Activated T-helper 17 cell treated with anti-CD3 and anti-CD28 coated beads, Interleukin-2, amount 50 U/mL, for 72 hours (primary cell): ENCODE data around the gene ATL1. TPM values are rescaled to one million over a fixed set of nuclear protein-coding genes. Genes with fewer than 3 reads are reported as not detected.
"Not testable (repeated sequence)": the region's sequence is repeated elsewhere in the genome, so short reads cannot be mapped to it uniquely, and the experiment has no call there.

Experiments used
- ATAC-seq: fragments of 150-1000 bp; cut with Tn5 transposase; replicated peaks from 2 replicates; pipeline ENCODE4 v1.10.0; 2021; ENCODE audit warnings: mild to moderate bottlenecking, moderate library complexity
- H3K27ac Mint-ChIP-seq: one replicate; pipeline ENCODE4 v1.8.0; 2022; ENCODE audit warnings: mixed read lengths
- H3K27me3 Mint-ChIP-seq: one replicate; pipeline ENCODE4 v1.8.0; 2022; ENCODE audit warnings: mixed read lengths
- H3K36me3 Mint-ChIP-seq: one replicate; pipeline ENCODE4 v1.8.0; 2022; ENCODE audit warnings: low read depth, mild to moderate bottlenecking, mixed read lengths
- H3K4me1 Mint-ChIP-seq: one replicate; pipeline ENCODE4 v1.8.0; 2022; ENCODE audit warnings: mixed read lengths
- H3K4me3 Mint-ChIP-seq: one replicate; pipeline ENCODE4 v1.8.0; 2022; ENCODE audit warnings: mild to moderate bottlenecking, mixed read lengths
- H3K9me3 Mint-ChIP-seq: one replicate; pipeline ENCODE4 v1.8.0; 2022; ENCODE audit warnings: mixed read lengths
- total RNA-seq, 2 donors: library from RNA; stranded (reverse); gene quantifications; one replicate each; pipeline ENCODE4 v1.2.3, GENCODE V29; 2022

The ATL1 gene
- total RNA-seq, 2 donors from 2014 or later, result 1.4 to 1.8 TPM

DNA sequence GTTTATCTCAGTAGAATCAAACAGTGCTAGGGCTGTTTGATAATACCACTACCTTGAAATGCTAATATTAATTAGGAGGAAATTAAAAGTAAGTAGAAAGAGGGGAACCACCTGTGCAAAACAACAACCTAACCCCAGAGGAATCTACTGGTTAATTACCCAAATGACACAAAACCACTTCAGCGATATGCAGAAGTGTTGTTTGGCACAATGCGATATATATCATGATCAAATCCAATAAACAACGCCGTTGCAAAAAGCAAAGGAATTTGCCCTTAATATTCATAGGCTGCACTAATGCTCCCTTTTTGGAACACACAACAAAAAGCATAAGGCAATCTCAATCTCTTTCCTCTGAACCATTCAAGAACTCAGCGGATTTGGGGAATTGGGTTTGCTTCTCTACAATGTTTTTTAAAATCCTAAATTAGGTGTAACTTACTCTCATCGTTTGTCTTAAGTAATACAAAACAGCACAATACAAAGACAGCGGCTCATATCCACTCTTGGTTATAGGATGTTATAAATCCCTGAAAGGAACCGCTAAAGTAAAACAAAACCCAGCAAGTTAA is 29.1 kb upstream of the ATL1 start:
- no peak for ATAC-seq
- Mint-ChIP-seq H3K36me3 (peaks cover 6% of the 10 kb centered on the region), H3K4me3 (peak overlapping the region; percentile 88), H3K27ac (peak overlapping the region; percentile 90), H3K27me3 (no peaks in the 10 kb centered on the region), H3K4me1 (peaks cover 37% of the 10 kb centered on the region), H3K9me3 (no peaks in the 10 kb centered on the region)

GRCh38 chr14:50531595-50532501 is 28.1 kb upstream of the ATL1 start:
- H3K4me1 Mint-ChIP-seq, result peaks cover 30% of the 10 kb centered on the region
- H3K27me3 Mint-ChIP-seq, result no peaks in the 10 kb centered on the region
- peak; percentile 34 for ATAC-seq
- H3K36me3 Mint-ChIP-seq, result peaks cover 6% of the 10 kb centered on the region
- H3K4me3 Mint-ChIP-seq, result peak overlapping the region; percentile 88
- no peaks in the 10 kb centered on the region for H3K9me3 Mint-ChIP-seq
- peak overlapping the region; percentile 90 for H3K27ac Mint-ChIP-seq

- peak; percentile 97 for ATAC-seq
- H3K4me1 Mint-ChIP-seq, result peaks cover 30% of the 10 kb centered on the region
- H3K36me3 Mint-ChIP-seq, result peaks cover 6% of the 10 kb centered on the region
- H3K27me3 Mint-ChIP-seq, result no peaks in the 10 kb centered on the region
- no peaks in the 10 kb centered on the region for H3K9me3 Mint-ChIP-seq
- H3K4me3 Mint-ChIP-seq, result peak within 1 kb of the TSS; percentile 88
- H3K27ac Mint-ChIP-seq, result peak within 1 kb of the TSS; percentile 90
Observed at GRCh38 chr14:50532502-50533240, 27.3 kb upstream of the ATL1 start, which contains the start of gene MAP4K5. TSS of gene MAP4K5 (minus strand) at chr14:50532569. CDS start at chr14:50532049, 520 bp downstream.

DNA sequence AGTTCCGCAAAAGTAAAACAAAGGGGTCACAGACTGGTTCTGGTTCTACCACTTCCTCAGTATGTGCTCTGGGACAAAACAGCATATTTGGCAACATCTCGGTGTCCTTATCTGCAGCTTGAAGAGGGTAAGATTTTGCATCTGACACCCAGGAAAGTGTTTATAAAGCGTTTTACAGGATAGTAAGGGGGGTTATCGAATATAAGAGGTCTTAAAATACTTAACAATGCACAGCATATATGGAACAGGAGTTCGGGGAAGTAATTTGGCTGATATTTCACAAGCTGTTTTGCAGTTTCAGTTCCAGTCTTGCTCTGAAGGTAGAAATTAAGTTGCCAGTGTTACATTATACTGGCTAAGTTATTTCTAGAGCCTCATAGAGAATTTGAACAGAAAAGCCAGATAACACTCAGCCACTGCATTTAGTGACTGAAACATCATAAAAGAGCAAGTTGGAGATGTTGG is 26.7 kb upstream of the ATL1 start:
- H3K4me3 Mint-ChIP-seq, result peak overlapping the region; percentile 88
- peaks cover under 1% of the 10 kb centered on the region for H3K36me3 Mint-ChIP-seq
- H3K9me3 Mint-ChIP-seq, result no peaks in the 10 kb centered on the region
- peak overlapping the region; percentile 72 for H3K27ac Mint-ChIP-seq
- ATAC-seq, result no peak
- H3K27me3 Mint-ChIP-seq, result no peaks in the 10 kb centered on the region
- peaks cover 30% of the 10 kb centered on the region for H3K4me1 Mint-ChIP-seq

DNA sequence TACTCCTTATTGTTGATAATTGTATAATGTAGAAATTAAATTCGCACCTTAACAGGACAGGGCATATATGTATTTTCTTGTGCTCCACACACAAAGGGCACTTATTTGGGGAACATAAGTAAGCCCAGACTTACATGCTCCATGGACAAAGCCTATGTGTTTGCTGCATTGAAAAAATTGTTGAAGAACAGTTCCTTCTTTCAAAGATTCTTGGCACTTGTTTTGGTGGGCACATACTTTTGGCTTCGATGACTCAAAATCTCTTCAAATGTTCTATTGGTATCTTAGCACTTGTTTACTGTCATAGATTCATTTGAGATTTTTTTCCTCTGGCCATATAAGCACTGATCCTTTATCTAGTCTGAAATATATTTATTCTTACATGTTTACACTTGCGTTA is 26.1 kb upstream of the ATL1 start:
- Mint-ChIP-seq H3K4me3 (no peak overlapping the region), H3K4me1 (peaks cover 30% of the 10 kb centered on the region), H3K27me3 (no peaks in the 10 kb centered on the region), H3K9me3 (no peaks in the 10 kb centered on the region), H3K36me3 (no peaks in the 10 kb centered on the region), H3K27ac (no peak overlapping the region)
- no peak for ATAC-seq

DNA sequence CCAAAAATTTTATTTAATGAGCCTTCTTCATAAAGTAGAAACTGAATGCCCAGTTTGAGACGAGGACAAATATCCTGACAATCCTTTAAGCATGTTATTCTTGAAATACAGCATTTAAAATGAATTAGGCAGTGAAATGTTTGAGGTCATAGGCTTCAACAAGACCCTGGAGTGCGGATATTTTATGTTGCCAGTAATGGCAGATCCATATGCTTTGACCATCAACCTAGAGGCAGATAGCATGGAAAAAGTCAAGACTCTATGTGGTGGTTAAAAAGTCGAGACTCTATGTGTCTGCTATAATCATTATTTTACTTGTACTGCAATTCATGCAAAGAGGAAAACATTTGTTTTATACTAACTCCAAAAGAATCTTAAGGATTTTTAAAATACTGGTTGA is 25.5 kb upstream of the ATL1 start:
- no peak for ATAC-seq
- Mint-ChIP-seq H3K27ac (no peak overlapping the region), H3K4me3 (no peak overlapping the region), H3K27me3 (no peaks in the 10 kb centered on the region), H3K9me3 (no peaks in the 10 kb centered on the region), H3K4me1 (peaks cover 26% of the 10 kb centered on the region), H3K36me3 (no peaks in the 10 kb centered on the region)

GRCh38 chr14:50534997-50535396 is 24.9 kb upstream of the ATL1 start:
- H3K9me3 Mint-ChIP-seq, result no peaks in the 10 kb centered on the region
- no peak for ATAC-seq
- no peak overlapping the region for H3K27ac Mint-ChIP-seq
- no peaks in the 10 kb centered on the region for H3K36me3 Mint-ChIP-seq
- H3K4me3 Mint-ChIP-seq, result no peak overlapping the region
- H3K27me3 Mint-ChIP-seq, result no peaks in the 10 kb centered on the region
- peaks cover 20% of the 10 kb centered on the region for H3K4me1 Mint-ChIP-seq

GRCh38 chr14:50538034-50538433 is 21.9 kb upstream of the ATL1 start:
- H3K4me3 Mint-ChIP-seq, H3K9me3 Mint-ChIP-seq, ATAC-seq, H3K27me3 Mint-ChIP-seq, H3K27ac Mint-ChIP-seq, H3K36me3 Mint-ChIP-seq: not testable (repeated sequence)
- peaks cover 12% of the 10 kb centered on the region for H3K4me1 Mint-ChIP-seq

- H3K9me3 Mint-ChIP-seq, result no peaks in the 10 kb centered on the region
- no peaks in the 10 kb centered on the region for H3K27me3 Mint-ChIP-seq
Observed at GRCh38 chr14:50539051-50539450, 20.9 kb upstream of the ATL1 start.

DNA sequence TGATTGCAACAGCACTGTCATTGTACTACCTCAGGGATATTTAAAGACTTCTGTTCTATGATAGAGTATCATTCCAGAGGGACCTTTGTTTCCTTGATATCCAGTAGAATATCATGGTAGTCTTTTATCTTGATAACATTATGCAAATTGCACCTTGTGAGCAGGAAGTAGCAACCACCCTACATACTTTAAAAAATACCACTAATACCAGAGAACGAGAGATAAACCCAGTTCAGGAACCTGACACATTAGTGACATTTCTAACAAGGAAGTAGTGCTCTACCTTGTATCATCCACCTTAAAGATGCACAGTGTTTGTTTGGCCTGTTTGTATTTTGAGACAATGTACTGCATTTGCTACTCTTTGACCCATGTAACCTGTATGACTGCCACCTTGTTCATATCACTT is 18.8 kb upstream of the ATL1 start:
- Mint-ChIP-seq H3K4me3 (no peak overlapping the region), H3K27ac (no peak overlapping the region), H3K4me1 (peaks cover 10% of the 10 kb centered on the region), H3K9me3 (no peaks in the 10 kb centered on the region), H3K27me3 (peaks cover 4% of the 10 kb centered on the region), H3K36me3 (no peaks in the 10 kb centered on the region)
- ATAC-seq, result peak; percentile 25

More at GRCh38 chr14:50539051-50539450, 20.9 kb upstream of the ATL1 start:
- Mint-ChIP-seq H3K36me3 (no peaks in the 10 kb centered on the region), H3K4me3 (no peak overlapping the region), H3K27ac (no peak overlapping the region), H3K4me1 (peaks cover 10% of the 10 kb centered on the region)
- ATAC-seq, result no peak

DNA sequence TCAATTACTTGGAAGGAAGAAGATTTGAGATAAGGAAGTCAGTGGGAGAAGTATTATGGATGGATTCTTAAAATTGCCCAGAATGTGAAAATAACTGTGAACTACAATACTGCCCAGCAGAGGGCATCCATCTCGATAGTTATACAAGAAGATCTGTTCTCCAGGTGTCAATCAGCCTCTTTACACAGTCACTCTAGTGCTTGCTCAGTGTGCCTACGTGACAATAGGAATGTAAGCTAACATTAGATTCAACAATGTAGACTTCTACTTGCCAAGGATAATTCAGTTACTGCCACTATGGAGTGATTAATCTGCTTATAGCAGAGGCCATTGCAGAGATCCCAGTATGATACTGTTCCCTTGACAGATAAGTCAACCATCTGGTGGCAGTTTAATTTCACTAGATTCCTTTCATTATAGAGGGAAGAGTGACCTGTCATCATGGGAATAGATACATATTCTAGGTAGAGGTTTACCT is 17.0 kb upstream of the ATL1 start:
- Mint-ChIP-seq H3K36me3 (no peaks in the 10 kb centered on the region), H3K9me3 (no peaks in the 10 kb centered on the region), H3K27ac (peak overlapping the region; percentile 49), H3K27me3 (peaks cover 4% of the 10 kb centered on the region), H3K4me3 (peak overlapping the region; percentile 22), H3K4me1 (peaks cover 10% of the 10 kb centered on the region)
- ATAC-seq, result peak; percentile 93

DNA sequence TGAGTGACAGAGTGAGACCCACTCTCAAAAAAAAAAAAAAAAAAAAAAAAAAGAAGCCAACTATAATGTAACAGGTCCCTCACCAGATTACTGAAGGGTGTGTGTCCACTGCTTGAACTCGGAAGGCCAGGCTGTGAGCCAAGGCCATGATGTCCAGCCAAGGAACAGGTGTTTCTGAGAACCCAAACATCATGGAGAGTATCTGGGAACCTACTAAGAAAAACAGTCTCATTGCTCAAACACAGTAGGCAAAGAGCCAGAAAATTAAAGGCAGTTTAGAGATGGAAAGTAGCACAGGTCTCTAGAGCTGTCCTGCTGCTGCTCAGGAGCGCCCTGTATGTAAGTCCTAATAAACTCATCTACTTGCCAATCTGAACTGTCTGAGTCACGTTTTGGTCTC is 15.0 kb upstream of the ATL1 start:
- H3K27me3 Mint-ChIP-seq, result peaks cover 4% of the 10 kb centered on the region
- H3K27ac Mint-ChIP-seq, result peak overlapping the region; percentile 26
- H3K9me3 Mint-ChIP-seq, result no peaks in the 10 kb centered on the region
- ATAC-seq, result no peak
- H3K4me1 Mint-ChIP-seq, result peaks cover 10% of the 10 kb centered on the region
- H3K4me3 Mint-ChIP-seq, result no peak overlapping the region
- H3K36me3 Mint-ChIP-seq, result no peaks in the 10 kb centered on the region

DNA sequence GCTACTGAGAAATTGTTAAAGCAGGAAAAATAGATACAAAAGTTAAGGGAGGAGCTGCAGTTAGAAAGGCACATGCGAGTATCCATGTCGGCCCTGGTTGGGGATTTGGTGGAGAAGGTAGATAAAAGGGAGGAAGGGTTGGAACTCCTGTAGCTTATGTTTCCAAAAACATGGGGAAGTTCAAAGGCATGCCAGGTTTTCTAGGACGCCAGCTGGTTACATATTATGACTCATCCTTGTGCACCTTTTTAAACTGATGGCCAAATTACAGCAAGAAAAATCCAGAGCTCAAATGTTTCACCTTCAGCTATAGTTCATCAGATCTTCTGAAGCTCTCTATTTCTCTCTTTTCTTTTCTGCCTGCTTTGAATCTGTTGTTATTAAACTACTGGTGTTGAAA is 14.3 kb upstream of the ATL1 start:
- Mint-ChIP-seq H3K4me1 (peaks cover 10% of the 10 kb centered on the region), H3K36me3 (no peaks in the 10 kb centered on the region), H3K9me3 (no peaks in the 10 kb centered on the region), H3K27ac (peak overlapping the region; percentile 26), H3K27me3 (peaks cover 4% of the 10 kb centered on the region), H3K4me3 (no peak overlapping the region)
- ATAC-seq, result no peak

GRCh38 chr14:50550294-50550693 is 9.7 kb upstream of the ATL1 start:
- peaks cover 26% of the 10 kb centered on the region for H3K27me3 Mint-ChIP-seq
- no peak for ATAC-seq
- H3K36me3 Mint-ChIP-seq, result no peaks in the 10 kb centered on the region
- H3K9me3 Mint-ChIP-seq, result peaks cover 5% of the 10 kb centered on the region
- H3K4me3 Mint-ChIP-seq, result no peak overlapping the region
- peaks cover 6% of the 10 kb centered on the region for H3K4me1 Mint-ChIP-seq
- no peak overlapping the region for H3K27ac Mint-ChIP-seq
